GM12891 (cell line): ENCODE results near the gene PANK4.

Experiments
- POLR2A ChIP-seq: IDR thresholded peaks from 2 replicates; pipeline ENCODE4 v1.6.1; 2011; ENCODE audit warnings: low read depth, low read length, control low read depth
- POLR2AphosphoS5 ChIP-seq: IDR thresholded peaks from 2 replicates; pipeline ENCODE4 v1.6.1; 2011; ENCODE audit warnings: low read depth, low read length, control low read depth

- TF ChIP-seq POLR2AphosphoS5 (no peak; the same call in 1 of the 2 replicates), POLR2A (no peak)
Observed at GRCh38 chr1:2506901-2507565, 19.4 kb downstream of the PANK4 start.
